WERI-Rb-1 (cell line): ENCODE results near the gene DENND1B.

Experiments
- DNase-seq: peaks from one replicate; pipeline ENCODE4 v3.0.0-alpha.2; 2020
- H3K27ac ChIP-seq: fragments of 250-450 bp; sonication (Bioruptor Pico); 2 replicates; pipeline ENCODE4 v1.5.1; 2020; ENCODE audit warnings: mild to moderate bottlenecking, moderate library complexity
- H3K27me3 ChIP-seq: fragments of 250-450 bp; sonication (Bioruptor Pico); 2 replicates; pipeline ENCODE4 v1.5.1; 2021; ENCODE audit warnings: mild to moderate bottlenecking, low read depth, moderate library complexity; ENCODE audit not compliant: insufficient read depth, severe bottlenecking
- H3K36me3 ChIP-seq: fragments of 250-450 bp; sonication (Bioruptor Pico); 2 replicates; pipeline ENCODE4 v1.5.1; 2020; ENCODE audit warnings: mild to moderate bottlenecking, moderate library complexity
- H3K4me3 ChIP-seq: 2 replicates; pipeline ENCODE4 v1.5.1; 2011; ENCODE audit warnings: low read depth, mild to moderate bottlenecking, control low read depth, low read length
- H3K9me3 ChIP-seq: fragments of 250-450 bp; sonication (Bioruptor Pico); 2 replicates; pipeline ENCODE4 v1.5.1; 2021; ENCODE audit warnings: mild to moderate bottlenecking, moderate library complexity; ENCODE audit not compliant: severe bottlenecking
- CTCF ChIP-seq: IDR thresholded peaks from 2 replicates; pipeline ENCODE4 v1.5.1; 2011; ENCODE audit warnings: low read depth, mild to moderate bottlenecking, control low read depth, inconsistent platforms, low read length

The DENND1B gene

DNA sequence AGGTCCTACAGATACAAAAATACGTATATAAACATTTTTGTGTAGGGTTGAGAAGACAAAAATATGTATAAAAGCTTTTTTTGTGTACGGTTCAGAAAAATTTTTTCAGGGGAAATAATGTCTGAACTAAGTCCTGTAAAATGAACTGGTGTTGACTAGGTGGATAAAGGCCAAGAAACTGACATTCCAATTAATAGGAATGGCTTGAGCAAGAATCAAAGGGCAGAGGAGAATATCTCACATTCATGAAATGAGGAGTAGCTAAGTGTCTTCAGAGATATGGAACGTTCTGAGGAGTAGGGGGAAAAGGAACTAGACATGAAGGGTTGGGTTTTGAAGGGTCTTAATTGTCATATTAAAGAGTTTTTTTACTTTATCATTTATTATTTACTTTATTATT lies 231.2 kb downstream of the DENND1B start:
- DNase-seq = no peak
- H3K9me3 ChIP-seq = no peaks in the 10 kb centered on the region

GRCh38 chr1:197541411-197541810 lies 233.9 kb downstream of the DENND1B start:
- no peaks in the 10 kb centered on the region for H3K9me3 ChIP-seq
- no peak for DNase-seq
- H3K27me3 ChIP-seq = no peaks in the 10 kb centered on the region
- no peak for TF ChIP-seq CTCF
- H3K36me3 ChIP-seq = no peaks in the 10 kb centered on the region
- H3K27ac ChIP-seq = no peak overlapping the region
- H3K4me3 ChIP-seq = no peak overlapping the region

More for the DNA sequence above, 231.2 kb downstream of the DENND1B start:
- no peaks in the 10 kb centered on the region for H3K27me3 ChIP-seq
- H3K27ac ChIP-seq = no peak overlapping the region
- no peaks in the 10 kb centered on the region for H3K36me3 ChIP-seq
- TF ChIP-seq CTCF = no peak
- no peak overlapping the region for H3K4me3 ChIP-seq

DNA sequence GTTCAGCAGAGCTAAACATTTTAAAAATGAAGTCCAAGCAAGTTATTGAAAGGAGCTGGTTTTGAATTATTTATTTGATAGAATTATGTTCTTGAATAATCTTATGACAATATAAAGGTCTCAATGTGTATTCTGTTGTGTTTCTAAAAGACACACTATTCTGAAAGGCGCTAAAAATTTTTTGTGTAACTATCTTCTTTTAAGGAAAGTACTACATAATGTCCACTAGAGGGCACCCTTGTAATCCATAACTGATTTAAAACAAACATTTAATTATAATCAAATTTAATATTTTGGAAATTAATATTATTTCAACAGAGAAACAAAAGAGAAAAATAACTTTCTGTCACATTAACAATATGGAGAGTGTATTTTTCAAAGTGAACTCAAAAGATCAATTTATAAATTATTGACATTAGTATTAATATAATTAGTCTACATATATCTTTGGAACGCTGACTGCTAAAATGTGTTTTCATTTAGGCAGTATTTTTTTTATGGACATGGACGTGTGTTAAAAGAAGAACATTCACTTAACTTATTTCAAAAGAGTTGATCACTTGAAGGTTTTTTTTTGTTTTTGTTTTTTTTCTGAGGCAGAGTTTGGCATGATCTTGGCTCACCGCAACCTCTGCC lies 248.4 kb downstream of the DENND1B start:
- Histone ChIP-seq H3K27me3 (no peaks in the 10 kb centered on the region), H3K4me3 (no peak overlapping the region), H3K36me3 (no peaks in the 10 kb centered on the region), H3K27ac (no peak overlapping the region), H3K9me3 (no peaks in the 10 kb centered on the region)
- no peak for TF ChIP-seq CTCF
- no peak for DNase-seq

DNA sequence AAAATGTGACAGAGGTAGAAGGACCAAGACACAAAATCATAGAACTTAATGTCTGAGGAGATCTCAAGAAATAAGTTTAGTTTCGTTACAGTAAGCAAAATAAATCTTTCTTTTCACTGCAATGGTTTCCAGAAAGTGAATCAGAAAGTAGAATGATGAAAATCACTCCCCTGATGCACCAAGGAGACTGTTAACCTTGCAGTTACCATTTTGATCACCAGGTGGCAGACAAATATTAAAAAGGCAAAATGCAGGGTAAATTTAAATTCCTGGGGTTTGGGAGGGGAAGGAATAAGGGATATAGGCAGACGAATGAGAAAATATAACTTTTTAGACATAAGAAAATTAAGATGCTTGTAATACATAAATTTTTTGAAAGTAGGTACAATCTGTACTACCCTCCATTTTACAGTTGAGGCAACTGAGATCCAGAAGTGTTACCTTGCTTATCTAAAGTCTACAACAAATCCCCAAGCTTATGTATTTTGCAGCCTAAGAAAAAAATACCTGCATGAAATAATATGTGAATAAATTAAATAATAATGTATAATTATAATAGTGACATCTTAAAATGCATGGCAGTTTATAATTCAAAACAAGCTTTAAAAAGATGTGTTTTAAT lies 254.1 kb downstream of the DENND1B start:
- Histone ChIP-seq H3K4me3 (no peak overlapping the region), H3K9me3 (no peaks in the 10 kb centered on the region), H3K27me3 (no peaks in the 10 kb centered on the region), H3K36me3 (no peaks in the 10 kb centered on the region), H3K27ac (no peak overlapping the region)
- TF ChIP-seq CTCF = peak; percentile 65
- peak; percentile 50 for DNase-seq

DNA sequence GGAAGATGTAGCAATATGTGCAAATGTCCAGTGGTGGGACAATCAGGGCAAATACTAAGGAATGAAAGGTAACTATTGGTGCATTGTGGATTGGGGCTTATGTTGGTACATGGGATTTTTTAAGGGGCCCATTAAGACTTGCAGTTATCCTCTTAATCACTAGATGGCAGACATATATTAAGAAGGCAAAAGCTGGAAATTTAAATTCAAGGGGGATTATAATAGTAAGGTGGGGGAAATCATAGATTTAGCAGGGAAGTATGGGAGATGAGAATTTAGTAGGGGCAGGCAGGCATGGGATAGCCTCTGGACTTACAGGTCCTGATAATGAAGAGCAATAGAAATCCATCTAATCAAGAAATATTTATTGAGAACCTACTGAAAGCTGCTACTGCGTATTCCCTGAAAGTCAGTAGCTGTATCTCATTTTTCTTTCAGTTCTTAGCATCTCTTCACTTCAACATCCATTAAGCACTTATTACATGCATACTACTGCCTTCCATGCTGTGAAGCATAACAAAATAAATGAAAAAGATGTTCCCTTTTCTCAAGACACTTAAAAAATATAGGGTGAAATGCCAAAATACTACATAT lies 255.4 kb downstream of the DENND1B start:
- DNase-seq = no peak
- no peak overlapping the region for H3K27ac ChIP-seq
- TF ChIP-seq CTCF = peak; percentile 34; the same call in 1 of the 2 replicates
- no peak overlapping the region for H3K4me3 ChIP-seq
- H3K27me3 ChIP-seq = no peaks in the 10 kb centered on the region
- H3K9me3 ChIP-seq = no peaks in the 10 kb centered on the region
- no peaks in the 10 kb centered on the region for H3K36me3 ChIP-seq
